ENCODE results near the gene B3GNT8. TPM values are rescaled to one million over a fixed set of nuclear protein-coding genes. Genes with fewer than 3 reads are reported as not detected.
A peak's percentile ranks its signal among the peaks of the same experiment; 100 is the strongest.

Gene B3GNT8
- total RNA-seq, 1 donor from 2014 or later, result 0.35 TPM

DNA sequence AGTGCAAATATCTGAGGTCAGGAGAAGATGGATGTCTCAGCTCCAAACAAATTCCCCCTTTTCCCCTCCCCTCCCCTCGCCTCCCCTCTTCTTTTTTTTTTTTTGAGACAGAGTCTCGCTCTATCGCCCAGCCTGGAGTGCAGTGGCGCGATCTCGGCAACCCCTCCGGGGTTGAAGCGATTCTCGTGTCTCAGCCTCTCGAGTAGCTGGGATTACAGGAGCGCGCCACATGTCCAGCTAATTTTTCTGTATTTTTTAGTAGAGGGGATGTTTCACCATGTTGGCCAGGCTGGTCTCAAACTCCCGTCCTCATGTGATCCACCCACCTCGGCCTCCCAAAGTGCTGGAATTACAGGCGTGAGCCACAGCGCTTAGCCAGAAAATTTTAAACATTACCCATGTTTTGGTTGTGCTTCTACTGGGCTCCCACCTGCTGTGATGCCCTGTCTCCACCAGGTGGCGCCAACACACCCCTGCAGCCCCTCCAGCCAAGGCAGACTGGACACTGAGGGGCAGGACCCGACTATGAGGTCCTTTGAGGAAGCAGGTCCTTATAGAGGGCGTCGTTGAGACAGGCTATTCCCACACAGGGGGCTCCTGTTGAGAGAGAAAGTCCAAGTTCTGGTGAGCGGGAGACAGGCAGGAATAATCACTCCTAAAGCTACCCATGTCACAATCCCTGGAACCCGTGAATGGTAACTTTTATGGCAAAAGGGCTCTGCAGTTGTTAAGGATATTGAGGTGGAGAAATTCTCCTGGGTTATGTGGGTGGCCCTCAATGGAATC is 22.1 kb upstream of the B3GNT8 start:
- H3K27ac Mint-ChIP-seq (ENCODE audit: unreplicated experiment), result no peak overlapping the region
- H3K4me3 Mint-ChIP-seq (ENCODE audit: unreplicated experiment), result peak overlapping the region; percentile 62
- peaks cover 25% of the 10 kb centered on the region for H3K27me3 Mint-ChIP-seq (ENCODE audit: unreplicated experiment)
- H3K4me1 Mint-ChIP-seq (ENCODE audit: unreplicated experiment), result no peaks in the 10 kb centered on the region
- TF ChIP-seq, protein P1, sequence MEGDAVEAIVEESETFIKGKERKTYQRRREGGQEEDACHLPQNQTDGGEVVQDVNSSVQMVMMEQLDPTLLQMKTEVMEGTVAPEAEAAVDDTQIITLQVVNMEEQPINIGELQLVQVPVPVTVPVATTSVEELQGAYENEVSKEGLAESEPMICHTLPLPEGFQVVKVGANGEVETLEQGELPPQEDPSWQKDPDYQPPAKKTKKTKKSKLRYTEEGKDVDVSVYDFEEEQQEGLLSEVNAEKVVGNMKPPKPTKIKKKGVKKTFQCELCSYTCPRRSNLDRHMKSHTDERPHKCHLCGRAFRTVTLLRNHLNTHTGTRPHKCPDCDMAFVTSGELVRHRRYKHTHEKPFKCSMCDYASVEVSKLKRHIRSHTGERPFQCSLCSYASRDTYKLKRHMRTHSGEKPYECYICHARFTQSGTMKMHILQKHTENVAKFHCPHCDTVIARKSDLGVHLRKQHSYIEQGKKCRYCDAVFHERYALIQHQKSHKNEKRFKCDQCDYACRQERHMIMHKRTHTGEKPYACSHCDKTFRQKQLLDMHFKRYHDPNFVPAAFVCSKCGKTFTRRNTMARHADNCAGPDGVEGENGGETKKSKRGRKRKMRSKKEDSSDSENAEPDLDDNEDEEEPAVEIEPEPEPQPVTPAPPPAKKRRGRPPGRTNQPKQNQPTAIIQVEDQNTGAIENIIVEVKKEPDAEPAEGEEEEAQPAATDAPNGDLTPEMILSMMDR (IDR thresholded peaks at IDR 0.05), result peak; percentile 98
- no peaks in the 10 kb centered on the region for H3K36me3 Mint-ChIP-seq (ENCODE audit: unreplicated experiment)
- H3K9me3 Mint-ChIP-seq (ENCODE audit: unreplicated experiment), result no peaks in the 10 kb centered on the region
- peak; percentile 92 for DNase-seq (ENCODE audit: extremely low spot score, unreplicated experiment)

DNA sequence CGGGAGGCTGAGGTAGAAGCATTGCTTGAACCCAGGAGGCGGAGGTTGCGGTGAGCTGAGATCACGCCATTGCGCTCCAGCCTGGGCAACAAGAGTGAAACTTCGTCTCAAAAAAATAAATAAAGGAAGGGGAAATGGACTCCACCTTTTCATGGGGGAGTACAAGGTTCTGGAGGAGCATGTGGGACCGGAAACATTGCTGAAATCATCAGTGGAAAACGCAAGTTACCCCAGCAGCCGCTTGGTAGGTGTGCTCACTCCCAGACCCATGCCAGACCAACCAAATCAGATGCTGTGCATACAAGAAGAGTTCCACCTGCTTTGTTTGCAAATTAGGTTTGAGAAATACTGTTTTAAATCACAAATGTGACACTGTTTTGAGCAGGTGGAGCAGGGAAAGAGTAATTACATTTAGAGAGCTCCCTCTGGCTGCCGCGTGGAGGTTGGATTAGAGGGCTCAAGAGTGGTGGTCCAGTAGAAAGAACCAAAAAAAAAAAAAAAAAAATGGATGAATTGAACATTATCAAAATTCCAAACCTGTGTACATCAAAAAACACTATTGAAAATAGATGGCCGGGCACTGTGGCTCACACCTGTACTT is 20.7 kb upstream of the B3GNT8 start:
- TF ChIP-seq, protein P1 (IDR thresholded peaks at IDR 0.05), result no peak
- H3K27ac Mint-ChIP-seq (ENCODE audit: unreplicated experiment), result no peak overlapping the region
- DNase-seq (ENCODE audit: extremely low spot score, unreplicated experiment), result no peak
- no peak overlapping the region for H3K4me3 Mint-ChIP-seq (ENCODE audit: unreplicated experiment)
- H3K9me3 Mint-ChIP-seq (ENCODE audit: unreplicated experiment), result no peaks in the 10 kb centered on the region
- no peaks in the 10 kb centered on the region for H3K36me3 Mint-ChIP-seq (ENCODE audit: unreplicated experiment)
- no peaks in the 10 kb centered on the region for H3K4me1 Mint-ChIP-seq (ENCODE audit: unreplicated experiment)
- peaks cover 31% of the 10 kb centered on the region for H3K27me3 Mint-ChIP-seq (ENCODE audit: unreplicated experiment)

DNA sequence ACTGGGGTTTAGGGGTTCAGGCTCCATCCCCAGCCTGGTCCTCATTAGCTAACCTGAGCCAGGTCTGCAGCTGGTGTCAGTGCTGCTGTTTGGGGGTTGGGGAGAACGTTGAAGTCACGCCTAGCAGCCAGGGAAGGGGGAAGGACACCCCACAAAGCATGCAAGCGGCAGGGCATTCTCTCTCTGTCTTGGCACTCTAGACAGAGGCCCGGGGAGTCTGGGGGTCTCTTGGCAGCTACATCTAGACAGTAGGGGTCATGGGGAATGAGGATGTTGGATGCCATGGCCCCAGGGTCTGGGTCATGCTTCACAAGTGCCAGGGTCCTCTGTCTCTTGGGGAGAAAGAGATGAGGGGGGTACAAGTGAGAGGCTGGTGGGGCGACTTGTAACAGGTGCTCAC is 18.4 kb upstream of the B3GNT8 start:
- Mint-ChIP-seq H3K36me3 (ENCODE audit: unreplicated experiment) (no peaks in the 10 kb centered on the region), H3K9me3 (ENCODE audit: unreplicated experiment) (no peaks in the 10 kb centered on the region), H3K27me3 (ENCODE audit: unreplicated experiment) (peaks cover 31% of the 10 kb centered on the region), H3K27ac (ENCODE audit: unreplicated experiment) (no peak overlapping the region), H3K4me1 (ENCODE audit: unreplicated experiment) (no peaks in the 10 kb centered on the region), H3K4me3 (ENCODE audit: unreplicated experiment) (no peak overlapping the region)
- DNase-seq (ENCODE audit: extremely low spot score, unreplicated experiment), result no peak
- TF ChIP-seq, protein P1 (IDR thresholded peaks at IDR 0.05), result no peak

DNA sequence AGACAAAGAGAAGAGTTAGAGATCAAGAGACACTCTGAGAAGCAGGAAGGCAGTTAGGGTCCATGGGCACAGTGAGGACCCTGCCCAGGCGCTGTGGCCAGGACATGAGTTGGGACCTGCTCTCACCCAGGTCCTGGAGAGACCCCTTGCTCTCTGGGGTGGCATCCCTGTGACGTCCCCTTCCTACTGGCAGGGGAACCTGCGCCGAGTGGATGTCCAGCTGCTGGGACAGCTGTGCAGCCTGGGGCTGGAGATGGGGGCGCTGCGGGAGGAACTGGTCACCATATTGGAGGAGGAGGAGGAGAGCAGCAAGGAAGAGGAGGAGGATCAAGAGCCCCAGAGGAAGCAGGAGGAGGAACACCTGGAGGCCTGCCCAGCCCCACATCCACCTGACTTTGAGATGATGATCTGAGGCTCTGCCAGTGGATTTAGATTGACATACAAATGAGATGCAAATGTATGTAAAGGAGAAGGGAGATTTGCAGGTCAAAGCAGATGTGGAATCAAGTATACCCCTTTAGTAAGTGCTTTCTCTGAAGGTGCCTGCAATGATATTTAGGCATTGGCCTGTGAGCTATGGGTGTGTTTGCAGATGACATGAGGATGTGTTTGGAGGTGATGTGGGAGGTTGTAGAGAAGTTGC is 16.8 kb upstream of the B3GNT8 start:
- no peak for DNase-seq (ENCODE audit: extremely low spot score, unreplicated experiment)
- H3K9me3 Mint-ChIP-seq (ENCODE audit: unreplicated experiment), result no peaks in the 10 kb centered on the region
- H3K27me3 Mint-ChIP-seq (ENCODE audit: unreplicated experiment), result peaks cover 21% of the 10 kb centered on the region
- H3K4me1 Mint-ChIP-seq (ENCODE audit: unreplicated experiment), result peaks cover 3% of the 10 kb centered on the region
- TF ChIP-seq, protein P1 (IDR thresholded peaks at IDR 0.05), result no peak
- no peak overlapping the region for H3K4me3 Mint-ChIP-seq (ENCODE audit: unreplicated experiment)
- H3K36me3 Mint-ChIP-seq (ENCODE audit: unreplicated experiment), result no peaks in the 10 kb centered on the region
- no peak overlapping the region for H3K27ac Mint-ChIP-seq (ENCODE audit: unreplicated experiment)

All from osteocyte (in vitro differentiated cells).